Uterus (tissue), 4 donors: Measurements from ENCODE around the gene CENPB. TPM values are rescaled to one million over a fixed set of nuclear protein-coding genes. Genes with fewer than 3 reads are reported as not detected.

Experiments
- DNase-seq, 2 donors: peaks; one replicate each; pipeline ENCODE4 v3.0.0-alpha.2; 2019 to 2020
- H3K27ac ChIP-seq, 2 donors: fragments of 200-600 bp; sonication (generic); 1 replicate in 1 of 2; 2 replicates in 1 of 2; pipeline ENCODE4 v1.5.1; 2016 to 2018
- H3K27me3 ChIP-seq, 2 donors: fragments of 200-600 bp; sonication (generic); one replicate each; pipeline ENCODE4 v1.5.1; 2018 to 2019; ENCODE audit warnings: control low read depth in 1 of 2
- H3K36me3 ChIP-seq, 2 donors: fragments of 200-600 bp; sonication (generic); one replicate each; pipeline ENCODE4 v1.5.1; 2019; ENCODE audit warnings: control low read depth in 1 of 2
- H3K4me1 ChIP-seq, 2 donors: fragments of 200-600 bp; sonication (generic); one replicate each; pipeline ENCODE4 v1.5.1; 2018 to 2019; ENCODE audit warnings: control low read depth in 1 of 2
- H3K4me3 ChIP-seq, 2 donors: fragments of 200-600 bp; sonication (generic); 1 replicate in 1 of 2; 2 replicates in 1 of 2; pipeline ENCODE4 v1.5.1; 2018 to 2019; ENCODE audit warnings: mild to moderate bottlenecking in 1 of 2
- H3K9me3 ChIP-seq, 2 donors: fragments of 200-600 bp; sonication (generic); one replicate each; pipeline ENCODE4 v1.5.1; 2019; ENCODE audit warnings: control low read depth in 1 of 2
- POLR2A ChIP-seq, 2 donors: fragments of 450-650 bp; IDR thresholded peaks; one replicate each; pipeline ENCODE4 v1.6.1; 2016; ENCODE audit warnings: antibody characterized with exemption in 2 of 2, mild to moderate bottlenecking in 1 of 2, moderate library complexity in 1 of 2
- intact Hi-C: fragments of 100-400 bp; cut with DNase I; formaldehyde crosslinking; loops from one replicate; pipeline ENCODE4 v1.15.1; 2023; ENCODE audit warnings: low total_unique reads
- total RNA-seq, 4 donors: library from RNA; depleted of rRNA in 3 of 4; stranded (reverse); fragments of >200 nt in 3 of 4; gene quantifications; one replicate each; pipeline versions ENCODE4 v1.1.0 to v1.2.4, GENCODE V29; 2014 to 2023
- TF ChIP-seq, protein P1 (sequence below), 4 experiments: fragments of 200-600 bp in 2 of 4; fragments of 450-650 bp in 2 of 4; sonication (generic) in 2 of 4; IDR thresholded peaks; one replicate each; pipeline ENCODE4 v1.5.1; 2016 to 2019; ENCODE audit warnings: antibody characterized with exemption in 4 of 4, mild to moderate bottlenecking in 2 of 4, moderate library complexity in 1 of 4
- donor health status: DM: yes; HTN: yes; CAD: no.

CENPB gene
- total RNA-seq, 4 donors from 2014 or later, result 18.2 to 127 (median 85.2) TPM

- Histone ChIP-seq H3K9me3 (no peaks in the 10 kb centered on the region), H3K4me1 (no peaks in the 10 kb centered on the region), H3K4me3 (no peak overlapping the region), H3K27ac (peak overlapping the region in 1 of 2 donors; percentile 4), H3K36me3 (no peaks in the 10 kb centered on the region), H3K27me3 (no peaks in the 10 kb centered on the region)
- TF ChIP-seq, protein P1, sequence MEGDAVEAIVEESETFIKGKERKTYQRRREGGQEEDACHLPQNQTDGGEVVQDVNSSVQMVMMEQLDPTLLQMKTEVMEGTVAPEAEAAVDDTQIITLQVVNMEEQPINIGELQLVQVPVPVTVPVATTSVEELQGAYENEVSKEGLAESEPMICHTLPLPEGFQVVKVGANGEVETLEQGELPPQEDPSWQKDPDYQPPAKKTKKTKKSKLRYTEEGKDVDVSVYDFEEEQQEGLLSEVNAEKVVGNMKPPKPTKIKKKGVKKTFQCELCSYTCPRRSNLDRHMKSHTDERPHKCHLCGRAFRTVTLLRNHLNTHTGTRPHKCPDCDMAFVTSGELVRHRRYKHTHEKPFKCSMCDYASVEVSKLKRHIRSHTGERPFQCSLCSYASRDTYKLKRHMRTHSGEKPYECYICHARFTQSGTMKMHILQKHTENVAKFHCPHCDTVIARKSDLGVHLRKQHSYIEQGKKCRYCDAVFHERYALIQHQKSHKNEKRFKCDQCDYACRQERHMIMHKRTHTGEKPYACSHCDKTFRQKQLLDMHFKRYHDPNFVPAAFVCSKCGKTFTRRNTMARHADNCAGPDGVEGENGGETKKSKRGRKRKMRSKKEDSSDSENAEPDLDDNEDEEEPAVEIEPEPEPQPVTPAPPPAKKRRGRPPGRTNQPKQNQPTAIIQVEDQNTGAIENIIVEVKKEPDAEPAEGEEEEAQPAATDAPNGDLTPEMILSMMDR (IDR thresholded peaks at IDR 0.05), result no peak
- TF ChIP-seq POLR2A (IDR thresholded peaks at IDR 0.05), result no peak
- no peak for DNase-seq
- intact Hi-C loops, result no loop called here
Measured at GRCh38 chr20:3760655-3761348, 25.7 kb downstream of the CENPB start.

- intact Hi-C loops, result no loop called here
- H3K4me1 ChIP-seq, result no peaks in the 10 kb centered on the region
- no peaks in the 10 kb centered on the region for H3K9me3 ChIP-seq
- H3K27ac ChIP-seq, result no peak overlapping the region
- DNase-seq, result no peak
- no peak overlapping the region for H3K4me3 ChIP-seq
- no peaks in the 10 kb centered on the region for H3K36me3 ChIP-seq
- no peak for TF ChIP-seq POLR2A (IDR thresholded peaks at IDR 0.05)
- TF ChIP-seq, protein P1 (IDR thresholded peaks at IDR 0.05), result no peak
- no peaks in the 10 kb centered on the region for H3K27me3 ChIP-seq
Measured at GRCh38 chr20:3759884-3760283, 26.7 kb downstream of the CENPB start.

GRCh38 chr20:3759316-3759823 is 27.2 kb downstream of the CENPB start:
- peak overlapping the region; percentile 1 to 44 for H3K27ac ChIP-seq
- H3K27me3 ChIP-seq, result no peaks in the 10 kb centered on the region
- H3K9me3 ChIP-seq, result no peaks in the 10 kb centered on the region
- DNase-seq, result no peak
- no peak overlapping the region for H3K4me3 ChIP-seq
- no peaks in the 10 kb centered on the region for H3K36me3 ChIP-seq
- H3K4me1 ChIP-seq, result no peaks in the 10 kb centered on the region
- intact Hi-C loops, result no loop called here
- TF ChIP-seq POLR2A (IDR thresholded peaks at IDR 0.05), result no peak
- TF ChIP-seq, protein P1 (IDR thresholded peaks at IDR 0.05), result no peak

DNA sequence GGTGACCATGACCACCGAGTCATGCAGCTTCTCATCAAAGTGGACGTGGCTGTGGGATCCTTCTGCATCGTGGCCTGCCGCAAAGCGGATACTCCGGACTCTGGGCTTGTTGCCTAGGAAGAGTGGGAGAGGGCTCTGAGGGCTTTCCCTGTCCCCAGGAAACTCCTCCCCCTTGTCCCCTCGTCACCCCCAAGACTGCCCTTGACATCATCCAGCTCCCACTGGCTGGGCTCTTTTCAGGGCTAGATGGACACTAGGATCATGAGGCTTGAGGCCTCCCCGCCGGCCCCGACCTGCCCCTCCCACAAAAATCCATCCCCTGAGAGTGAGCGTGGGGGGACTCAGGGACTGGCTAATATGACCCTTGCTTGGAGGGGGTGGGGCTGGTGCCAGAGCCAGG is 28.0 kb downstream of the CENPB start:
- Histone ChIP-seq H3K36me3 (no peaks in the 10 kb centered on the region), H3K27ac (peak overlapping the region; percentile 9 to 75), H3K4me1 (no peaks in the 10 kb centered on the region), H3K9me3 (no peaks in the 10 kb centered on the region), H3K4me3 (no peak overlapping the region), H3K27me3 (no peaks in the 10 kb centered on the region)
- TF ChIP-seq, protein P1 (IDR thresholded peaks at IDR 0.05), result no peak
- no peak for TF ChIP-seq POLR2A (IDR thresholded peaks at IDR 0.05)
- no peak for DNase-seq
- intact Hi-C loops, result no loop called here

DNA sequence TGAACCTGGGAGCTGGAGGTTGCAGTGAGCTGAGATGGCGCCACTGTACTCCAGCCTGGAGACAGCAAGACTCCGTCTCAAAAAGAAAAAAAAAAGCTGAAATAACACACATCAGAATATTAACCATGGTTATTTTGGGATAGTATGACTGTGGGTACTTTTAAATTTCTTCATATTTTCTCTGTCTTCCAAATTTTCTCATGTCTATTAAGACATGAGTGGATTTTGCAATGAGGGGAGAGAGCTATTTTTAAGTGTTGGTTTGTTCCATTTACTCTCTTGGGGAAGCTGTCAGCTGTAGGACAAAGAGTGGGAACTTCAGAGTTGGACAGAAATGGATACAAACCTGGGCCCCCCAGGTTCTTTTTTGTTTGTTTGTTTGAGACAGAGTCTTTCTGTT is 29.3 kb downstream of the CENPB start:
- Histone ChIP-seq H3K27me3 (no peaks in the 10 kb centered on the region), H3K36me3 (no peaks in the 10 kb centered on the region), H3K9me3 (no peaks in the 10 kb centered on the region), H3K4me1 (no peaks in the 10 kb centered on the region), H3K27ac (peak overlapping the region in 1 of 2 donors; percentile 75), H3K4me3 (no peak overlapping the region)
- no peak for DNase-seq
- intact Hi-C loops, result no loop called here
- no peak for TF ChIP-seq POLR2A (IDR thresholded peaks at IDR 0.05)
- TF ChIP-seq, protein P1 (IDR thresholded peaks at IDR 0.05), result no peak
